Prostate gland (tissue), 2 donors: ENCODE results near the gene SNX10.

Source experiments
- POLR2A ChIP-seq: fragments of 450-650 bp; IDR thresholded peaks from one replicate; pipeline ENCODE4 v1.6.1; 2016; ENCODE audit warnings: antibody characterized with exemption, mild to moderate bottlenecking
- TF ChIP-seq, protein P1 (sequence below), 4 experiments: fragments of 200-600 bp in 2 of 4; fragments of 450-650 bp in 2 of 4; sonication (generic) in 2 of 4; IDR thresholded peaks; 1 replicate in 3 of 4; 2 replicates in 1 of 4; pipeline ENCODE4 v1.5.1; 2016 to 2019; ENCODE audit warnings: antibody characterized with exemption in 4 of 4, mild to moderate bottlenecking in 2 of 4, moderate library complexity in 2 of 4

DNA sequence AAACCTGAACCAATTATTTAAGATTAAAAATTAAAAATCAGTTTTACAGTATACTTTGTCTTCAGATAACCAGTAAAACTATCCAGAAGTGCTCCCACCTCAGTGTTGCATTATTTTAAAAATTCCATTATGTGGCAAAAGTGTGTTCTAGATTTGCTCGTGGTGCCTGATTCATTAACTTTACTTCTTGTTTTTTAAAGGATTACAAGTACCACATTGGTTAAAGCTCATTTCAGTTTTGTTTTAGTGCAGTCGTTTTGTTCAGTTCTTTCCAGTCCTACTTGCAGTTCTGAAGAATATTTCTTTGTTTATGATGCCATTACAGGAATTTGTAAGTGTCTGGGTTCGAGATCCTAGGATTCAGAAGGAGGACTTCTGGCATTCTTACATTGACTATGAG is 69.0 kb downstream of the SNX10 start:
- TF ChIP-seq POLR2A: no peak
- TF ChIP-seq, protein P1, sequence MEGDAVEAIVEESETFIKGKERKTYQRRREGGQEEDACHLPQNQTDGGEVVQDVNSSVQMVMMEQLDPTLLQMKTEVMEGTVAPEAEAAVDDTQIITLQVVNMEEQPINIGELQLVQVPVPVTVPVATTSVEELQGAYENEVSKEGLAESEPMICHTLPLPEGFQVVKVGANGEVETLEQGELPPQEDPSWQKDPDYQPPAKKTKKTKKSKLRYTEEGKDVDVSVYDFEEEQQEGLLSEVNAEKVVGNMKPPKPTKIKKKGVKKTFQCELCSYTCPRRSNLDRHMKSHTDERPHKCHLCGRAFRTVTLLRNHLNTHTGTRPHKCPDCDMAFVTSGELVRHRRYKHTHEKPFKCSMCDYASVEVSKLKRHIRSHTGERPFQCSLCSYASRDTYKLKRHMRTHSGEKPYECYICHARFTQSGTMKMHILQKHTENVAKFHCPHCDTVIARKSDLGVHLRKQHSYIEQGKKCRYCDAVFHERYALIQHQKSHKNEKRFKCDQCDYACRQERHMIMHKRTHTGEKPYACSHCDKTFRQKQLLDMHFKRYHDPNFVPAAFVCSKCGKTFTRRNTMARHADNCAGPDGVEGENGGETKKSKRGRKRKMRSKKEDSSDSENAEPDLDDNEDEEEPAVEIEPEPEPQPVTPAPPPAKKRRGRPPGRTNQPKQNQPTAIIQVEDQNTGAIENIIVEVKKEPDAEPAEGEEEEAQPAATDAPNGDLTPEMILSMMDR (IDR thresholded peaks at IDR 0.05): no peak
